IPS-18c (cell line): ENCODE measurements around the gene IMMT.
"Not testable (repeated sequence)": the region's sequence is repeated elsewhere in the genome, so short reads cannot be mapped to it uniquely, and the experiment has no call there.

Source experiments
- H3K4me3 ChIP-seq: 2 replicates; pipeline ENCODE4 v1.7.0; 2013; ENCODE audit warnings: low read depth, mild to moderate bottlenecking, low read length, moderate library complexity; ENCODE audit not compliant: insufficient read depth
- H3K9me3 ChIP-seq: one replicate; pipeline ENCODE4 v1.6.1; 2013; ENCODE audit warnings: mild to moderate bottlenecking, low read length, moderate library complexity; ENCODE audit not compliant: control insufficient read depth, insufficient read depth

The IMMT gene

GRCh38 chr2:86229221-86229620 lies 34.0 kb upstream of the IMMT start:
- Histone ChIP-seq H3K9me3 (no peaks in the 10 kb centered on the region), H3K4me3 (no peak overlapping the region)

GRCh38 chr2:86228574-86228973 lies 33.3 kb upstream of the IMMT start:
- not testable (repeated sequence) for H3K4me3 ChIP-seq, H3K9me3 ChIP-seq

GRCh38 chr2:86227685-86228084 lies 32.4 kb upstream of the IMMT start:
- H3K4me3 ChIP-seq, result no peak overlapping the region

DNA sequence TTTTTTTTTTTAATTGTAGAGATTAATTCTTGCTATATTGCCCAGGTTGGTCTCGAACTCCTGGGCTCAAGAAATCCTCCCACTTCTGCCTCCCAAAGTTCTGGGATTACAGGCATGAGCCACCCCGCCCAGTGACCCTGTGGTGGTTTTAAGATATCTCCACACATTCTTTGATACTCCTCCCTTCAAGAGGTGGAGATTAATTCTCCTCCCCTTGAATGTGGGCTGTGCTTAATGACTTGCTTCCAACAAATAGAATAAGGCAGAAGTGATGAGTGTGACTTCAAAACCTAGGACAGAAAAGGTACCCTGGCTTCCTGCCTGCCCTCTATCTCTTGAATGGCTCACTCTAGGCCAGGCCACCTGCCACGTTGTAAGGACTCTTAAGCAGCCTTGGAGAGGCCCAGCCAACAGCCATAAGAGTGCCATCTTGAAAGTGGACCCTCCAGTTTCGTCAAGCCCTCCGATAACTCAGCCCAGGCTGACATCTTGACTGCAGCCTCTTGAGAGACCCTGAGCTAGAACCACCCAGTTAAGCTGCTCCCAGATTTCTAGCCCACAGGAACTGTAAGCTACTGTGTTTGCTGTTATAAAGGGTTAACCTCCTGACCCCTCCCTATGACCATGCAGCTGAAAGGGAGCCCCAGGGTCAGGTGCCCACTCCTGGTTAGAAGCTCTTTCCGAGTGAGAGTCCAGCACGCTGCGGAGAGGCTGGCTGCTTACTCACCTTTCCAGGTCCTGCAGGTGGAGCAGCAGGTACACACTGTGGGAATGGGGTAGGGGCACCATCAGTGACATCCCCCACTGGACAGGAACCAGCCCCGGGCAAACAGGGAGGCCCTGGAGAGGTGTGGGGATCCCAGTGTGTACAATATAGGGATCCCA lies 31.6 kb upstream of the IMMT start:
- Histone ChIP-seq H3K4me3 (no peak overlapping the region), H3K9me3 (no peaks in the 10 kb centered on the region)

More at GRCh38 chr2:86227685-86228084, 32.4 kb upstream of the IMMT start:
- no peaks in the 10 kb centered on the region for H3K9me3 ChIP-seq

DNA sequence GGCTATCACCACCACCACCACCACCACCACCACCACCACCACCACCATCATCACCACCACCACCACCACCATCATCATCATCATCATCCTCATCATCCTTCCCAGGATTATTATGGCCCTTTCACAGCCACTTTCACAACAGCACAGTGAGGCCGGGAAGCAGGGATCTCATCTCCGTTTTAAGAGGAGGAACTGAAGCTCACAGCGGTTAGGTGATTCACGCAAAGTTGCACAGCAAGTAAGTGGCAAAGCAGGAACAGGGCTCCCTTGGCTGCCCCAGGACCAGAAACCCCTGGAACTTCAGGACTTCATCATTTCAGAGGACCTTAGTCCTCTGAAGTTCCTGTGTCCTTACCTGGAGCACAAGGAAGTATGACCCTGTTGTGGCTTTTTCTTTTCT lies 30.8 kb upstream of the IMMT start:
- Histone ChIP-seq H3K4me3 (no peak overlapping the region), H3K9me3 (no peaks in the 10 kb centered on the region)

DNA sequence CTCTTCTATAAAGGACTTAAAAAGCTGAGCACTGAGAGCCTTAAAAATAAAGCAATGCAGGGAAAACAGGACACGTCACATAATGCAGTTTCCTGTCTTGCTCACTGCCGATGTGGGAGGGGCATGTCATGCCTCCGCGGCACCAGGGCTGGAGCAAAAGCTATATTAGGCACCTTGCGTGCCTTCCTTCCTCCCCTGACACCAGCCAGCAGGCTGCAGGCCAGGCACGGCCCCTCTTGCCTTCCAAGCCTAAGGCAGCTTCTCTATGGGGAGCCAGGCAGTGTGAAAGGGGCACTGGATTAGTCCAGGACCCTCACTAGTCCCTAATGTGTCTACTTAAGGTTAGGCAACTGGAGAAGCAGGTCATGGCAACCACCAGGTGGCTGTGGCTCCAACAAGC lies 30.3 kb upstream of the IMMT start:
- H3K9me3 ChIP-seq, result no peaks in the 10 kb centered on the region
- no peak overlapping the region for H3K4me3 ChIP-seq

- H3K4me3 ChIP-seq, result no peak overlapping the region
- H3K9me3 ChIP-seq, result no peaks in the 10 kb centered on the region
These were observed 29.5 kb upstream of the IMMT start for GRCh38 chr2:86224645-86225355.

GRCh38 chr2:86223927-86224560 lies 28.8 kb upstream of the IMMT start:
- no peaks in the 10 kb centered on the region for H3K9me3 ChIP-seq
- H3K4me3 ChIP-seq, result no peak overlapping the region

DNA sequence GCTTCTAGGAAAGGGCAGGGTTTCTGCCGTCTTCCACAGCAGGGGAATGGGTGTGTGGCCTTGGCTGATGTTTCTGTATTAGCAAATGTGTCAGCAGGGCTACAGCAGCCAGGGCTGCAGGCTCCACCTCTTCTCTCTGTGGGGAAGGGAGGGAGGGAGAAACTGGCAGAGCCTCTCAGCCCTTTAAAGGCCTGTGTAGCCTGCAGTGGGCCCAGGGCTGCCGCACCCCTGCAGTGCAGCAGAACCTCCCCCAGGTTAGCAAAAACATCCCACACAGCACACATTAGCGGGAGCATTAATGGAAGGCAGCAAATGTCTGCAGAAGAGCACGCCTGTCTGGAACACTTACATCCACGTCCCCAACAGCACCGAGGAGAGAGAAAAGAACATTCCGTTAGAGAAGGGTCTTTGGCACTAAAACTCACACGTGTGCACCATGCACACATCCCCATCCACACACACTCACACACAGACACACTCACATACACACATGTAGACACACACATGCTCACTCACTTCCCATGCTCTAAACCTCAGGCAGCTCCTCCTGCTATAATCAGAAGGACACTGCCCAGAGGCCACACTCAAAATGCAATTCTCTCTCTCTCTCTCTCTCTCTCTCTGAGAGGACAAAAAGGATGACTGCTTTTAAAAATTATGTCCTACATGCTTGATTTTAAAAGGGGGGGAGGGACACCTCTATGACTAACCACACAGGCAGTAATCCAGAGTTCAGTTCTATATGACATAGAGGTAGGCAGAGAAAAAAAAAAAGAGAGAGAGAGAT lies 28.1 kb upstream of the IMMT start:
- Histone ChIP-seq H3K4me3 (no peak overlapping the region), H3K9me3 (no peaks in the 10 kb centered on the region)

GRCh38 chr2:86221066-86221684 lies 25.9 kb upstream of the IMMT start:
- Histone ChIP-seq H3K9me3 (no peaks in the 10 kb centered on the region), H3K4me3 (no peak overlapping the region)

DNA sequence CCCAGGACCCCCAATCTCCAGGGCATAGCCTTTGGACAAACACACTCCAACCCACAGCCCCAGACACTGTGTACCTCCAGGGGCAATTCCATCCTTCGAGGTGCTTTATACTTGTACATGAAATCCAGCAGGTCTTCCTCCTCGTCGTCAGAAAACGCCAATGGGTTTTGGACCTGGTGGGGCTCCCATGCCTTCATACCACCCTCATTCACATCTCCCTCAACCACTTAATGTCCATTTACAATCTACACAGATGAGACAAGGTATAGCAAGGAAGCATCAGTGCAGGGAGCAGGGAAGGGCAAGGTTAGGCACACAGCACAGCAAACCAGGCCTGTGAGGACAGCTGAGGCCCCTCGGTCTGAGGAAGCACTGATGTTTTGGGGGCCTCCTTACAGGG lies 24.6 kb upstream of the IMMT start:
- Histone ChIP-seq H3K4me3 (no peak overlapping the region), H3K9me3 (no peaks in the 10 kb centered on the region)

DNA sequence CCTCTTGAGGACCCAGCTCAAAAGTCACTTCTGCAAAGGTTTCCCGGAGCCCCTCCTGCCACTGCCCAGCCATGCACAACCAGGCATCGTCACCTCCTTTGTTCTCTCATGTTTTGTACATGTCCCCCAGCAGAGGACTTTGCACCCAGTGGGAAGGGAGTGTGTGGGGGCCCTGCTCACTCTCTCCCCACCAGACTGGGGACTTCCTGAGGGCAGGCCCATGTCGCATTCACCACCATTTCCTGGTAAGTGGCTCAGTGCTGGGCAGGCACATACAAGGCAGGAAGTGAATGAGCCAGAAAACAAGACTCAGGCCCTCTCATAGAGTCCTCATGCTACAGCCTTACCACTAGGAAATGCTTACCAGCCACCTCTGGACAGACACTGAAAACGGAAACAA lies 22.9 kb upstream of the IMMT start:
- H3K9me3 ChIP-seq, result no peaks in the 10 kb centered on the region
- H3K4me3 ChIP-seq, result no peak overlapping the region

DNA sequence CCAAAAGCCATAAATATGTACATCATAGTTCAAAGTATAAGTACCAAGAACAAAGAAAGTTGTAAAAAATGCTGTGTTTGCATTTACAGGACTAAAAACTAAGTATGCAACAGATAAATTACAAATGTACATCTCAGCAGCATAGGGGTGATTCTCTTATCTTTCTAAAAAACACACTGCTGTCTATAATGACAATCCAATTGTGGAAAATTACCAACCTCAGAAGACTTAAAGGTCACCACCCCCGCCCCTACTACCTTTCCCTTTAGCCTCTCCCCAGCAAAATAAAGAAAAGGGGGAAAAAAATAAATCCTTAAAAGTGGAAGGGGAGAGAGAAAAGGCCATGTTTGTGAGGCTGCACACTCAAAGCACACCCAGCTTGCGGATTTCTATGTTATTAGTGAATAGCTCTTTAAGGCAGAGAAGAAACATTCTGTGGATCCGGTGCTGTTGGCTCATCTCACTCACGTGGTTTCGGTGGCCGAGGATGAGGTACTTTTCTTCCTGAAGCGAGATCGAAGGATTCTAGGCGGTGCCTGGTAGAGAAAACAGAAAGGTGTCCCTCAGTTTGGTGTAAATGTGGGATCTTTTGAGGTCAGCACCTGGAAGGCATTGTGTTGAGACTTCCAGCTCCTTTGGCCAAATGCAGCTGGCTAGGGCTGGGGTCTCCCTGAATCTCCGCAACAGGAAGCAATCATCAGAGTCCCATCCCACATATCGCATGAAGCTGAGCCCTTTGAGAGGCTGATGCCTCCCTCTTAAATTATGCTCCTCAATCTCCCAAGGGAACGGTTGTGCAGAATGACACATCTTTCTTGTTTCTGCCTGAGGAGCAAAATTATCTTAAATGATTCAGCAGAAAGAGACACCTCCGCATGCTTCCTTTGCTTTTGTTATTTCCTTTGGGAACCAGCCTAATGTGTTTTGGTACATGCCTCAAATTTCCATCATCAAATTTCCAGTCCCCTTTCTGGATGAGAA lies 21.6 kb upstream of the IMMT start:
- H3K9me3 ChIP-seq, result no peaks in the 10 kb centered on the region
- no peak overlapping the region for H3K4me3 ChIP-seq

GRCh38 chr2:86214503-86214832 lies 19.2 kb upstream of the IMMT start:
- H3K9me3 ChIP-seq, result no peaks in the 10 kb centered on the region
- H3K4me3 ChIP-seq, result no peak overlapping the region

- Histone ChIP-seq H3K9me3 (no peaks in the 10 kb centered on the region), H3K4me3 (no peak overlapping the region)
These were observed 18.6 kb upstream of the IMMT start for GRCh38 chr2:86213699-86214502.
